GM10248 (cell line): ENCODE measurements around the gene TSPAN3.

Experiments used
- CTCF ChIA-PET: fragments of 300-600 bp; sonication (Branson Sonifier 250); formaldehyde crosslinking; extraction: SDS; loops from one replicate; lab custom pipeline; 2021; ENCODE audit warnings: antibody characterized with exemption; lab: Yijun Ruan, JAX
- POLR2A ChIA-PET: fragments of 350-650 bp; sonication (Branson Sonifier 250); formaldehyde crosslinking; extraction: SDS; loops from one replicate; lab custom pipeline; 2020; ENCODE audit warnings: antibody characterized with exemption; lab: Yijun Ruan, JAX
- DNase-seq: peaks from one replicate; pipeline ENCODE4 v3.0.0; 2012; ENCODE audit errors: extremely low spot score
- TF ChIP-seq, protein P1 (sequence below): IDR thresholded peaks from 2 replicates; pipeline ENCODE4 v1.5.1; 2012; ENCODE audit warnings: mild to moderate bottlenecking, low read depth; ENCODE audit errors: extremely low read depth, missing control alignments, control extremely low read depth

The TSPAN3 gene

DNA sequence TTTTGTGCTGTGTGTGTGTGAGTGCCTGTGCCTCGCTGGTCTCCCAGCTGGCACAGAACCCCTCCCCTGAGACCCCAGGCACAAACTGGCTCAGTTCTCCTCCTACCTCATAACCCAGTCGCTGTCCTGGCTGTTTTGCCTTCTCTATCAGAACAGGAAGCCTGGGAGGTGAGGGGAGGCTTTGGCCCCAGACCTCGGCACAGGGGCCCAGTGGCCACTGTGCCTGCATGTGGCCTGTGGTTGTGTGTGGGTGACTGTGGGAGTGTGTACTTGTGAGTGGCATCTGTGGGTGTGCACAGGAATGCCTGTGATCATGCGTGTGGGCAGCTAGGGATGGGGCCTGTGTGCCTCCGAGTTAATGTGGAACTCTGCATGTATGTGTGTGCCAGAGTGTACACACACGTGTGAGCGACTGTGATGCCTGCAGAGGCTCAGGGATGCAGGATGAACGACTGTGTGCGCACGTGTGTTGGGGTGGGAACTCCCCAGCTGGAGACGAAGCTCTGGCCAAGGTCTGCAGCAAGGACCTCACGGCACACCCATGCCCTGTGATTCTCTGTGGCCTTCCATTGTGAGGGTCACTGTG lies 43.7 kb downstream of the TSPAN3 start:
- ChIA-PET CTCF (interaction anchor here (0.8 to 1.4 kb wide), 8 partner anchors 11 to 516 kb away, joined by 3 to 5 read pairs (median 3); no protein-coding TSS in a partner anchor), POLR2A (no interaction called here)
- TF ChIP-seq, protein P1, sequence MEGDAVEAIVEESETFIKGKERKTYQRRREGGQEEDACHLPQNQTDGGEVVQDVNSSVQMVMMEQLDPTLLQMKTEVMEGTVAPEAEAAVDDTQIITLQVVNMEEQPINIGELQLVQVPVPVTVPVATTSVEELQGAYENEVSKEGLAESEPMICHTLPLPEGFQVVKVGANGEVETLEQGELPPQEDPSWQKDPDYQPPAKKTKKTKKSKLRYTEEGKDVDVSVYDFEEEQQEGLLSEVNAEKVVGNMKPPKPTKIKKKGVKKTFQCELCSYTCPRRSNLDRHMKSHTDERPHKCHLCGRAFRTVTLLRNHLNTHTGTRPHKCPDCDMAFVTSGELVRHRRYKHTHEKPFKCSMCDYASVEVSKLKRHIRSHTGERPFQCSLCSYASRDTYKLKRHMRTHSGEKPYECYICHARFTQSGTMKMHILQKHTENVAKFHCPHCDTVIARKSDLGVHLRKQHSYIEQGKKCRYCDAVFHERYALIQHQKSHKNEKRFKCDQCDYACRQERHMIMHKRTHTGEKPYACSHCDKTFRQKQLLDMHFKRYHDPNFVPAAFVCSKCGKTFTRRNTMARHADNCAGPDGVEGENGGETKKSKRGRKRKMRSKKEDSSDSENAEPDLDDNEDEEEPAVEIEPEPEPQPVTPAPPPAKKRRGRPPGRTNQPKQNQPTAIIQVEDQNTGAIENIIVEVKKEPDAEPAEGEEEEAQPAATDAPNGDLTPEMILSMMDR = no peak
- no peak for DNase-seq

DNA sequence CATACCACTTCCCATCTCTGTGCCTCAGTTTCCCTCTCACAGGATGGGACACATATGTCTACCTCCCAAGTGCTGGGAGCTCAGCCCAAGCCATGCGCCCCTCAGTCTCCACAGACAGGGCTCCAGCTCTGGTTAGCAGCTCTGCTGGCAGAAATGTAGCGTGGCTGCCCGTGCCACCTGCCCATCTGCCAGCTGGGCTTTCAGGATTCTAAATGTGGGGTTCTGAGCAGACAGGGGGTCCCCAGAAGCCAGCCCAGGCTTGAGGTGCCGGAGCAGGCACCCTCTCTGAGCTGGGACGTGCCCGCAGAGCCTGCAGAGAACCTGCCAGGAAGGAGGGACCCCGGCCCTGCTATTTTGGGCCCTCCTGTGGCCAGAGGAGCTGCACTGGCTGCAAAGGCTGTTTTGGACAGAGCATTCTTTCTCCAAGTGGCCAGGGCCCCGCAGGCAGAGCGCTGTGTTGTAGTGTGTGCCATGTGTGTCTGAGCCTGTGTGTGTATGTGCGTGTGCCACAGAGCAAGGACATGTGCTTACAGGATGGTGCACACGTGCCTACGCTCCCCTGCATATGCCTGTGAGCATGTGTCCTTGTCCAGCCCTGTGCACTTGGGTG lies 44.3 kb downstream of the TSPAN3 start:
- TF ChIP-seq, protein P1 = no peak
- POLR2A ChIA-PET = no interaction called here
- CTCF ChIA-PET = interaction anchor here (0.8 to 2.1 kb wide), 9 partner anchors 11 to 517 kb away, joined by 3 to 9 read pairs (median 3); no protein-coding TSS in a partner anchor
- DNase-seq = no peak

DNA sequence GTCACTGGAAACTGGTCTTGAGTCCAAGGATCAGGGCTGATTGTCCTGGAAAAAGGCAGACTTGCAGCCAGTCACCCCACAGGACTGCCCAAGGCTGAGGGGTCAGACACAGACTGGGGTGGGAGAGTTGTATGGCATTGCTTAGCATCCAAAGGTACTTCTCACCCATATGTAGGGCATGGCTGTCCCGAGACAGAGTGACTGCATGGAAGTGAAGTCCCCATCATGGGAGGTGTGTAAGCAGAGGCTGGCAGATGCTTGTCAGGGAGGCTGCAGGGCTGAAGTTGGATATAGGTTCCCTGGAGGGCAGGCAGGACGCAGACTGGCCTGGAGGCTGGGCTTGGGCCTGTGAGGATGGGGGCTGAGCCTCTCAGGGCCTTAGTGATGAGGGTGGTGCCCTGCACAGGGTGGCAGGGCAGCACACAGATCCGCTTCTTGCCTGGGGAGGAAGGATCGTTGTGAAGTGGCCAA lies 44.9 kb downstream of the TSPAN3 start:
- ChIA-PET POLR2A (no interaction called here), CTCF (interaction anchor here (0.8 to 4.6 kb wide), 10 partner anchors 9 to 517 kb away, joined by 3 to 35 read pairs (median 7); no protein-coding TSS in a partner anchor)
- TF ChIP-seq, protein P1 = no peak
- DNase-seq = no peak

DNA sequence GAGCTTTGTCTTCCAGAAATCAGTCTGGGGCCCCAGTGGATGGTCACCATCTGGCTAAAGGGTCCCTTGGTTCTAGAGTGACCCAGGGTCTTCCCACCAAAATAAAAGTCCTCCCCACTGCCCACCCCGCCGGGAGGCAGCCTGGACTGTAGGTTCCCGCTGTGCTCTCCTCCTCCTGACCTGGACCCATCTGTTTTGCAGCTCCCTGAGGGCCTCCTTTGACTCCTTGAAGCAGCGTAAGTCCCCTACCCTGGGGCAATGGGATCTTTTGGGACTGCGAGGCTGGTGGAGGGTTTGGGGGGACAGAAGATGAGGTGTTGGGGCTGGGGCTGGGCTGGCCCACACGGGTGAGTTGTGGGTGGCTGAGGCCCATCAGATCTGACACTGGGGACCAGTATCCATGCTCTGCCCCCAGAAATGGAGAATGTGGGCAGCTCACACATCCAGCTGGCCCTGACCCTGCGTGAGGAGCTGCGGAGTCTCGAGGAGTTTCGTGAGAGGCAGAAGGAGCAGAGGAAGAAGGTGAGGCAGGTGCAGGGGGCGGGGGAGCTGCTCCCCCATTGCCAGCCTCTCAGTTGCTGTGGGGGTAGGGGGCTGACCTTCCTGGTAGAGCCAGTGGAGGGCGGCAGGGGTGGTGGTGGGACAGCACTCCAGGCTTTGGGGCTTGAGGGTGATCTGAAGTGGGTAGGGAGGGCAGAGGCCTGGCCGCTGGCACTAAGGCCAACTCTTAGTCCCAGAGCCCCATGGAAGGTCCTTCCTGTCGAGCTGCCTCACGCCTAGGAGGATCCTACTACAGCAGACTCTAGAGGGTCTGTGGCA lies 45.6 kb downstream of the TSPAN3 start:
- no peak for DNase-seq
- TF ChIP-seq, protein P1 = no peak
- ChIA-PET POLR2A (no interaction called here), CTCF (interaction anchor here (0.8 to 4.8 kb wide), 14 partner anchors 9 to 518 kb away, joined by 3 to 41 read pairs (median 10); no protein-coding TSS in a partner anchor)

DNA sequence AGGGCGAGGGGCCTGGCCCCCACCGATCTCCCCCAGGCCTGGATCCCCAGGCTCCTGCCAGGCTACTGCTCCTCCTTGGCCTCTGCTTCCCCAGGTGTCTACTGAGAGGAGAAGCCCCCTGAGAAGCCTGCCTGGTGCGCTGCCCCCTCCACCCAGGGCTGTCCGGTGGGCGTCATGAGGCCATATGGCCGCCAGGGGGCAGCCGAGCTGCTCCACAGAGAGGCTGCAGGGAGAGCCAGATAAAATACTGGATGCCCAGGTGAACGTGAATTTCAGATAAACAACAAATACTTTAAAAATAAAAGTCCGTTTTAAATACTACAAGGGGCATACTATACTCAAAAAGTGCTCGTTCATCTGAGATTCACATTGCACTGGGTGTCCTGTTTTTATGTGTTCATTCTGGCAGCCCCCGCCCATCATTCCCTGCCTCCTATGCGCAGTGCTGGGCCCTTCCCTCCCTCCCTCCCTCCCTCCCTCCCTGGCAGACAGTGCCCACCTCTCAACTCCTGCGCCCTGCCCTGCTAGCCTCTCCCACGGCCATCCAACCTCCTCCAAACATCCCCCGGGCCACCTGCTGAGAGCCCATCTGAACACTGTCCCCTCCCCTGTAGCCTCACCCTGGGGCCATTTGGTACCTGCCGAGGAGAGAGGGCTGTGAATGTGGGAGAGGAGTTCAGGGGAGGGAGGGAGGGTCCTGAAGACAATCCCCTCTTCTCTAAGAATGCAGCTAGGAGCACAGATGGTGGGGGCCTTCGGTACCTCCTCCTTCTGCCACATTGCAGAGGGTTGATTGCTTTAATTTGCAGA lies 46.4 kb downstream of the TSPAN3 start:
- POLR2A ChIA-PET = no interaction called here
- TF ChIP-seq, protein P1 = peak; percentile 93
- CTCF ChIA-PET = interaction anchor here (0.8 to 4.8 kb wide), 18 partner anchors 7 to 519 kb away, joined by 3 to 41 read pairs (median 8); no protein-coding TSS in a partner anchor
- DNase-seq = peak; percentile 84
